HEK293 (cell line): Measurements from ENCODE around the gene RBM20.

Experiments
- CTCF ChIA-PET: fragments of 350-600 bp; formaldehyde crosslinking; extraction: SDS; loops from one replicate; lab custom pipeline; 2021; ENCODE audit warnings: antibody characterized with exemption; lab: Yijun Ruan, JAX
- POLR2A ChIA-PET: fragments of 300-600 bp; formaldehyde crosslinking; extraction: SDS; loops from one replicate; lab custom pipeline; 2020; ENCODE audit warnings: antibody characterized with exemption, inconsistent platforms; lab: Yijun Ruan, JAX
- H3K27ac ChIP-seq: fragments of 200-500 bp; sonication (Bioruptor generic); 2 replicates; pipeline ENCODE4 v1.5.1; 2014; ENCODE audit warnings: low read depth, low read length, control low read depth, inconsistent platforms; ENCODE audit errors: extremely low read depth
- H3K36me3 ChIP-seq, 2 experiments: fragments of 200-500 bp in 1 of 2; sonication (Bioruptor generic) in 1 of 2; 1 replicate in 1 of 2; 2 replicates in 1 of 2; pipeline ENCODE4 v1.5.1; 2014 to 2017; ENCODE audit warnings: inconsistent platforms in 2 of 2, low read length in 2 of 2; ENCODE audit not compliant: control insufficient read depth in 2 of 2, insufficient read depth in 1 of 2
- H3K4me1 ChIP-seq: fragments of 200-500 bp; sonication (Bioruptor generic); 2 replicates; pipeline ENCODE4 v1.5.1; 2014; ENCODE audit warnings: mild to moderate bottlenecking, low read length, inconsistent platforms; ENCODE audit not compliant: control insufficient read depth, insufficient read depth
- H3K4me3 ChIP-seq: 2 replicates; pipeline ENCODE4 v1.5.1; 2011; ENCODE audit warnings: low read depth, mild to moderate bottlenecking, control low read depth, low read length, moderate library complexity
- H3K9me3 ChIP-seq: fragments of 200-500 bp; sonication (Bioruptor generic); 2 replicates; pipeline ENCODE4 v1.5.1; 2014; ENCODE audit warnings: low read depth, low read length, inconsistent platforms; ENCODE audit not compliant: control insufficient read depth, insufficient read depth
- EGR2 ChIP-seq: fragments of 450-650 bp; formaldehyde crosslinking; IDR thresholded peaks from 2 replicates; pipeline ENCODE4 v1.5.1; 2016; ENCODE audit warnings: low read depth, missing biosample characterization, missing genetic modification characterization
- MYNN ChIP-seq: fragments of 450-650 bp; formaldehyde crosslinking; IDR thresholded peaks from 2 replicates; pipeline ENCODE4 v1.5.1; 2016; ENCODE audit warnings: missing biosample characterization, missing genetic modification characterization, borderline replicate concordance
- MZF1 ChIP-seq: fragments of 450-650 bp; formaldehyde crosslinking; IDR thresholded peaks from 2 replicates; pipeline ENCODE4 v1.5.1; 2017; ENCODE audit warnings: missing biosample characterization, missing genetic modification characterization, borderline replicate concordance
- RBAK ChIP-seq: fragments of 450-650 bp; formaldehyde crosslinking; IDR thresholded peaks from 2 replicates; pipeline ENCODE4 v1.5.1; 2016; ENCODE audit warnings: missing biosample characterization, missing genetic modification characterization
- YY2 ChIP-seq: fragments of 450-650 bp; formaldehyde crosslinking; IDR thresholded peaks from 2 replicates; pipeline ENCODE4 v1.5.1; 2016; ENCODE audit warnings: missing biosample characterization, missing genetic modification characterization
- ZFP69B ChIP-seq: fragments of 450-650 bp; formaldehyde crosslinking; IDR thresholded peaks from 2 replicates; pipeline ENCODE4 v1.5.1; 2016; ENCODE audit warnings: missing biosample characterization, missing genetic modification characterization
- ZIC2 ChIP-seq: fragments of 450-650 bp; formaldehyde crosslinking; IDR thresholded peaks from 2 replicates; pipeline ENCODE4 v1.5.1; 2016; ENCODE audit warnings: missing biosample characterization, missing genetic modification characterization
- ZNF114 ChIP-seq: fragments of 450-650 bp; formaldehyde crosslinking; IDR thresholded peaks from 2 replicates; pipeline ENCODE4 v1.5.0; 2017; ENCODE audit warnings: missing biosample characterization, missing genetic modification characterization
- ZNF16 ChIP-seq: fragments of 450-650 bp; formaldehyde crosslinking; IDR thresholded peaks from 2 replicates; pipeline ENCODE4 v1.5.1; 2016; ENCODE audit warnings: low read depth, missing biosample characterization, missing genetic modification characterization
- ZNF221 ChIP-seq: fragments of 450-650 bp; formaldehyde crosslinking; IDR thresholded peaks from 2 replicates; pipeline ENCODE4 v1.5.1; 2017; ENCODE audit warnings: missing biosample characterization, missing genetic modification characterization, borderline replicate concordance
- ZNF23 ChIP-seq: fragments of 450-650 bp; formaldehyde crosslinking; IDR thresholded peaks from 2 replicates; pipeline ENCODE4 v1.5.1; 2016; ENCODE audit warnings: missing biosample characterization, missing genetic modification characterization, borderline replicate concordance
- ZNF416 ChIP-seq: fragments of 450-650 bp; formaldehyde crosslinking; IDR thresholded peaks from 2 replicates; pipeline ENCODE4 v1.5.1; 2016; ENCODE audit warnings: missing biosample characterization, missing genetic modification characterization
- ZNF510 ChIP-seq: fragments of 450-650 bp; formaldehyde crosslinking; IDR thresholded peaks from 2 replicates; pipeline ENCODE4 v1.5.1; 2018; ENCODE audit warnings: mild to moderate bottlenecking, missing genetic modification characterization, missing biosample characterization; ENCODE audit not compliant: insufficient replicate concordance
- ZNF596 ChIP-seq: fragments of 450-650 bp; IDR thresholded peaks from 2 replicates; pipeline ENCODE4 v1.5.0; 2018; ENCODE audit warnings: missing biosample characterization, mild to moderate bottlenecking, missing genetic modification characterization, moderate library complexity
- ZNF623 ChIP-seq: fragments of 450-650 bp; formaldehyde crosslinking; IDR thresholded peaks from 2 replicates; pipeline ENCODE4 v1.5.1; 2016; ENCODE audit warnings: missing biosample characterization, missing genetic modification characterization
- ZNF658 ChIP-seq: fragments of 450-650 bp; formaldehyde crosslinking; IDR thresholded peaks from 2 replicates; pipeline ENCODE4; 2016; ENCODE audit warnings: missing biosample characterization, missing genetic modification characterization
- ZNF707 ChIP-seq: fragments of 450-650 bp; formaldehyde crosslinking; IDR thresholded peaks from 2 replicates; pipeline ENCODE4 v1.5.1; 2016; ENCODE audit warnings: missing biosample characterization, missing genetic modification characterization
- ZNF76 ChIP-seq: fragments of 450-650 bp; formaldehyde crosslinking; IDR thresholded peaks from 2 replicates; pipeline ENCODE4; 2016; ENCODE audit warnings: low read depth, missing biosample characterization, missing genetic modification characterization, borderline replicate concordance
- ZNF777 ChIP-seq: fragments of 450-650 bp; formaldehyde crosslinking; IDR thresholded peaks from 2 replicates; pipeline ENCODE4 v1.5.1; 2017; ENCODE audit warnings: missing biosample characterization, missing genetic modification characterization, borderline replicate concordance
- TF ChIP-seq, protein P1 (sequence below): fragments of 450-650 bp; formaldehyde crosslinking; optimal IDR thresholded peaks from 2 replicates; pipeline ENCODE3; 2016; ENCODE audit warnings: missing biosample characterization, mild to moderate bottlenecking, missing genetic modification characterization
- TF ChIP-seq, protein P2 (sequence below): fragments of 450-650 bp; formaldehyde crosslinking; IDR thresholded peaks from 2 replicates; pipeline ENCODE4 v1.5.1; 2017; ENCODE audit warnings: missing biosample characterization, missing genetic modification characterization
- TF ChIP-seq, protein P3 (sequence below): fragments of 450-650 bp; formaldehyde crosslinking; IDR thresholded peaks from 2 replicates; pipeline ENCODE4 v1.5.0; 2017; ENCODE audit warnings: missing biosample characterization, missing genetic modification characterization, borderline replicate concordance
- TF ChIP-seq, protein P4 (sequence below): fragments of 450-650 bp; formaldehyde crosslinking; IDR thresholded peaks from 2 replicates; pipeline ENCODE4 v1.5.1; 2016; ENCODE audit warnings: missing biosample characterization, missing genetic modification characterization

RBM20 gene

DNA sequence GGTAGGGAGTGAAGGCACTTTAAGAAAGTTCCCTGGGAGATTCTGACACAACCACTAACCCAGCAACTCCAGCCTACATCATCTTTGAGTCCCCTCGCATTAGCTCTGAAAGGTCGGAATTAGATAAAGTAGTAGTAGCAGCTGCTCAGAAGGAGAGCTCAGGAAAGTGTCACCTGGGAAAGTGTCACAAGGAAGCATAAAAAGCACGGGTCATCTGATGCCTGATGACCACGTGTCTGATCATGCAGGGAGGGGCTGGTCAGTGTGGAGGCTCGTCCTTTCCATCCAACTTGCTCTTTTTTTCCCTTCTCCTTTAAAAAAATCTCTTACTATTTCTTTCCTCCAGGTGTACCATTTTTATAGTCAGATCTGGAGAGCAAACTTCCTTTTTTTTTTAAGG, 180.5 kb downstream of the RBM20 start:
- CTCF ChIA-PET = interaction anchor here (0.6 kb wide), 1 partner anchor 34 kb away, joined by 3 read pairs; no protein-coding TSS in a partner anchor
- Histone ChIP-seq H3K9me3 (no peaks in the 10 kb centered on the region), H3K36me3 (peaks cover 4 to 13% of the 10 kb centered on the region in 2 experiments), H3K27ac (no peak overlapping the region), H3K4me3 (no peak overlapping the region), H3K4me1 (peaks cover 4% of the 10 kb centered on the region; the same call in 1 of the 2 replicates)
- TF ChIP-seq ZFP69B (no peak), EGR2 (tag by site-specific recombination) (no peak), RBAK (tag by site-specific recombination) (no peak), ZNF23 (tag by site-specific recombination) (no peak), ZNF76 (no peak), ZNF114 (tag by site-specific recombination) (no peak), ZNF777 (no peak)
- TF ChIP-seq, protein P1, sequence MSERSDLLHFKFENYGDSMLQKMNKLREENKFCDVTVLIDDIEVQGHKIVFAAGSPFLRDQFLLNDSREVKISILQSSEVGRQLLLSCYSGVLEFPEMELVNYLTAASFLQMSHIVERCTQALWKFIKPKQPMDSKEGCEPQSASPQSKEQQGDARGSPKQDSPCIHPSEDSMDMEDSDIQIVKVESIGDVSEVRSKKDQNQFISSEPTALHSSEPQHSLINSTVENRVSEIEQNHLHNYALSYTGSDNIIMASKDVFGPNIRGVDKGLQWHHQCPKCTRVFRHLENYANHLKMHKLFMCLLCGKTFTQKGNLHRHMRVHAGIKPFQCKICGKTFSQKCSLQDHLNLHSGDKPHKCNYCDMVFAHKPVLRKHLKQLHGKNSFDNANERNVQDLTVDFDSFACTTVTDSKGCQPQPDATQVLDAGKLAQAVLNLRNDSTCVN (tag by site-specific recombination) = no peak
- POLR2A ChIA-PET = no interaction called here

DNA sequence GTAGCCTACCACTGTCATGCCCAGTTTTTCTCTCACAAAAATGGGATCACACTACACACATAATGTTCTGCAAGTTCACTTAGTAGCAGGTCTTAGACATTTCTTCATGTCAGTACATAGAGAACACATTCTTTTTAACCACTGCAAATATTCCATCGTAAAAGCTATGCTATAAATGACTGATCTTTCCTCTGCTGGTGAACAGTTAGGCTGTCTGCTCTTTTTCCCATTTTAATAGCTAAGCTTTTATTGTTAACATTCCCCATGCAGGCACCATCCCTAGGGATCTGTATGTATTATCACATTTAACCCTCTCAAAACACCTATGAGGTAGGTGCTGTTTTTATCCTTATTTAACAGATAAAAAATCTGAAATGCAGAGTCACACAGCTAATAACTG, 181.4 kb downstream of the RBM20 start:
- ChIA-PET POLR2A (interaction anchor here (1.1 kb wide), 1 partner anchor 46 kb away, joined by 4 read pairs; the partner anchor contains the start of gene PDCD4), CTCF (interaction anchor here (0.6 to 0.8 kb wide), 2 partner anchors 20 to 33 kb away, joined by 3 read pairs; no protein-coding TSS in a partner anchor)
- Histone ChIP-seq H3K4me1 (peaks cover 4% of the 10 kb centered on the region; the same call in 1 of the 2 replicates), H3K27ac (no peak overlapping the region), H3K36me3 (peaks cover 4 to 5% of the 10 kb centered on the region in 2 experiments), H3K9me3 (no peaks in the 10 kb centered on the region), H3K4me3 (no peak overlapping the region)
- TF ChIP-seq ZIC2 (tag by site-specific recombination) (no peak), ZNF658 (no peak), ZNF623 (tag by site-specific recombination) (no peak), ZNF707 (tag by site-specific recombination) (no peak), ZNF596 (no peak), ZNF76 (no peak), YY2 (tag by site-specific recombination) (no peak)
- TF ChIP-seq, protein P2, sequence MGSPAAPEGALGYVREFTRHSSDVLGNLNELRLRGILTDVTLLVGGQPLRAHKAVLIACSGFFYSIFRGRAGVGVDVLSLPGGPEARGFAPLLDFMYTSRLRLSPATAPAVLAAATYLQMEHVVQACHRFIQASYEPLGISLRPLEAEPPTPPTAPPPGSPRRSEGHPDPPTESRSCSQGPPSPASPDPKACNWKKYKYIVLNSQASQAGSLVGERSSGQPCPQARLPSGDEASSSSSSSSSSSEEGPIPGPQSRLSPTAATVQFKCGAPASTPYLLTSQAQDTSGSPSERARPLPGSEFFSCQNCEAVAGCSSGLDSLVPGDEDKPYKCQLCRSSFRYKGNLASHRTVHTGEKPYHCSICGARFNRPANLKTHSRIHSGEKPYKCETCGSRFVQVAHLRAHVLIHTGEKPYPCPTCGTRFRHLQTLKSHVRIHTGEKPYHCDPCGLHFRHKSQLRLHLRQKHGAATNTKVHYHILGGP (tag by site-specific recombination) = no peak
- TF ChIP-seq, protein P3, sequence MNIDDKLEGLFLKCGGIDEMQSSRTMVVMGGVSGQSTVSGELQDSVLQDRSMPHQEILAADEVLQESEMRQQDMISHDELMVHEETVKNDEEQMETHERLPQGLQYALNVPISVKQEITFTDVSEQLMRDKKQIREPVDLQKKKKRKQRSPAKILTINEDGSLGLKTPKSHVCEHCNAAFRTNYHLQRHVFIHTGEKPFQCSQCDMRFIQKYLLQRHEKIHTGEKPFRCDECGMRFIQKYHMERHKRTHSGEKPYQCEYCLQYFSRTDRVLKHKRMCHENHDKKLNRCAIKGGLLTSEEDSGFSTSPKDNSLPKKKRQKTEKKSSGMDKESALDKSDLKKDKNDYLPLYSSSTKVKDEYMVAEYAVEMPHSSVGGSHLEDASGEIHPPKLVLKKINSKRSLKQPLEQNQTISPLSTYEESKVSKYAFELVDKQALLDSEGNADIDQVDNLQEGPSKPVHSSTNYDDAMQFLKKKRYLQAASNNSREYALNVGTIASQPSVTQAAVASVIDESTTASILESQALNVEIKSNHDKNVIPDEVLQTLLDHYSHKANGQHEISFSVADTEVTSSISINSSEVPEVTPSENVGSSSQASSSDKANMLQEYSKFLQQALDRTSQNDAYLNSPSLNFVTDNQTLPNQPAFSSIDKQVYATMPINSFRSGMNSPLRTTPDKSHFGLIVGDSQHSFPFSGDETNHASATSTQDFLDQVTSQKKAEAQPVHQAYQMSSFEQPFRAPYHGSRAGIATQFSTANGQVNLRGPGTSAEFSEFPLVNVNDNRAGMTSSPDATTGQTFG (tag by site-specific recombination) = no peak

DNA sequence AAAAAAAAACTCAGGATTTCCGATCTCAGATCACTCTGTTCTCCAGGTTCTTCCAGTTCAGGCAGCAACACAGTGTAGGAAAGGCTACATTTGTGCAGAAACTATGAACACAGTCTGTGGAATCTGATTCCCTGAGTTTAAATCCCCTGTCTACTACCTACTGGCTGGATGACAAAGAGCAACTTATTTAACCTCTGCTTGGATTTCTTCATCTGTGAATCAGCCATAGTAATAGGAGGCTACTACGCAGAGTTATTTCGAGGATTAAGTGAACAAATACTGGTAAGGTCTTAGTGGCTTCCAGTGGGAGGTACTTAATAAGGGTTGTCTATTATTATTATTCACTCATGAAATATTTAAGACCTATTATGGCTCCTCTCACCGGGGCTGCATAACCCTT, 183.3 kb downstream of the RBM20 start:
- no peak overlapping the region for H3K27ac ChIP-seq
- POLR2A ChIA-PET = interaction anchor here (1.5 kb wide), 1 partner anchor 44 kb away, joined by 3 read pairs; the partner anchor contains the start of gene PDCD4
- no peaks in the 10 kb centered on the region for H3K9me3 ChIP-seq
- peaks cover 4% of the 10 kb centered on the region; the same call in 1 of the 2 replicates for H3K4me1 ChIP-seq
- CTCF ChIA-PET = no interaction called here
- peaks cover 7% of the 10 kb centered on the region in 2 experiments for H3K36me3 ChIP-seq
- no peak overlapping the region for H3K4me3 ChIP-seq
- TF ChIP-seq ZNF16 (no peak), MYNN (no peak), ZNF416 (tag by site-specific recombination) (no peak), ZNF221 (no peak), MZF1 (tag by site-specific recombination) (no peak), ZNF510 (tag by site-specific recombination) (no peak)
- TF ChIP-seq, protein P3 (tag by site-specific recombination) = no peak
- TF ChIP-seq, protein P4, sequence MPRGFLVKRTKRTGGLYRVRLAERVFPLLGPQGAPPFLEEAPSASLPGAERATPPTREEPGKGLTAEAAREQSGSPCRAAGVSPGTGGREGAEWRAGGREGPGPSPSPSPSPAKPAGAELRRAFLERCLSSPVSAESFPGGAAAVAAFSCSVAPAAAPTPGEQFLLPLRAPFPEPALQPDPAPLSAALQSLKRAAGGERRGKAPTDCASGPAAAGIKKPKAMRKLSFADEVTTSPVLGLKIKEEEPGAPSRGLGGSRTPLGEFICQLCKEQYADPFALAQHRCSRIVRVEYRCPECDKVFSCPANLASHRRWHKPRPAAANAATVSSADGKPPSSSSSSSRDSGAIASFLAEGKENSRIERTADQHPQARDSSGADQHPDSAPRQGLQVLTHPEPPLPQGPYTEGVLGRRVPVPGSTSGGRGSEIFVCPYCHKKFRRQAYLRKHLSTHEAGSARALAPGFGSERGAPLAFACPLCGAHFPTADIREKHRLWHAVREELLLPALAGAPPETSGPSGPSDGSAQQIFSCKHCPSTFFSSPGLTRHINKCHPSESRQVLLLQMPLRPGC (tag by site-specific recombination) = no peak
